Right ventricle myocardium inferior (tissue), 1 donor: ENCODE measurements around the gene JAGN1. TPM values are rescaled to one million over a fixed set of nuclear protein-coding genes. Genes with fewer than 3 reads are reported as not detected.
"Not testable (repeated sequence)": the region's sequence is repeated elsewhere in the genome, so short reads cannot be mapped to it uniquely, and the experiment has no call there.

Source experiments
- ATAC-seq: fragments of 200-7000 bp; cut with Tn5 transposase; one replicate; pipeline ENCODE4 v1.9.1; 2020; ENCODE audit warnings: mild to moderate bottlenecking, moderate library complexity
- DNase-seq: peaks from one replicate; pipeline ENCODE4 v3.0.0; 2021; ENCODE audit errors: missing footprints
- intact Hi-C: fragments of 100-400 bp; cut with DNase I; formaldehyde crosslinking; loops from one replicate; pipeline ENCODE4 v1.11.0; 2022
- total RNA-seq: library from RNA; stranded (reverse); fragmentation: NEBNext Ultra II Directional; extraction: Animal tissue kit (Norgen Biotek cat#: 25700); gene quantifications from one replicate; pipeline ENCODE4 v1.2.1, GENCODE V29; 2021
- donor health status: DM: no; HTN: yes; CAD: no; lungs with severe emphysema.

JAGN1 gene
- total RNA-seq, 1 donor from 2014 or later, result 19.1 TPM

GRCh38 chr3:9934993-9935392, 44.6 kb downstream of the JAGN1 start:
- intact Hi-C loops, result loop anchor here (5.0 kb wide), 1 partner anchor 292 kb away; no protein-coding TSS in a partner anchor
- no peak for ATAC-seq
- no peak for DNase-seq

- DNase-seq, result no peak
- intact Hi-C loops, result no loop called here
- no peak for ATAC-seq
Observed at GRCh38 chr3:9935966-9936510, 45.6 kb downstream of the JAGN1 start.

GRCh38 chr3:9937486-9938238, 47.3 kb downstream of the JAGN1 start:
- DNase-seq (no peak), ATAC-seq (no peak)
- intact Hi-C loops, result no loop called here

GRCh38 chr3:9938966-9939365, 48.6 kb downstream of the JAGN1 start:
- intact Hi-C loops, result no loop called here
- no peak for ATAC-seq

GRCh38 chr3:9939906-9940305, 49.5 kb downstream of the JAGN1 start:
- intact Hi-C loops, DNase-seq, ATAC-seq: not testable (repeated sequence)

More at GRCh38 chr3:9938966-9939365, 48.6 kb downstream of the JAGN1 start:
- DNase-seq, result no peak

- no peak for DNase-seq
- intact Hi-C loops, result no loop called here
Observed at GRCh38 chr3:9940746-9941145, 50.3 kb downstream of the JAGN1 start.

GRCh38 chr3:9942164-9942563, 51.8 kb downstream of the JAGN1 start:
- intact Hi-C loops, result no loop called here
- ATAC-seq (no peak), DNase-seq (no peak)

More at GRCh38 chr3:9940746-9941145, 50.3 kb downstream of the JAGN1 start:
- no peak for ATAC-seq

GRCh38 chr3:9942934-9943690, 52.7 kb downstream of the JAGN1 start:
- ATAC-seq, result no peak
- intact Hi-C loops, result no loop called here

More at GRCh38 chr3:9942934-9943690, 52.7 kb downstream of the JAGN1 start:
- no peak for DNase-seq

Other genes with a start within 250 kb of the JAGN1 start
- gene MTMR14, start 241.1 kb upstream of the JAGN1 start, total RNA-seq, result 43.9 TPM
- gene CPNE9, start 186.8 kb upstream of the JAGN1 start, total RNA-seq, result not detected
- gene BRPF1, start 158.9 kb upstream of the JAGN1 start, total RNA-seq, result 10.9 TPM
- 10.5 TPM for gene OGG1, start 140.7 kb upstream of the JAGN1 start, total RNA-seq
- 18.4 TPM for gene CAMK1, start 120.7 kb upstream of the JAGN1 start, total RNA-seq
- gene TADA3, start 98.1 kb upstream of the JAGN1 start, total RNA-seq, result 48.4 TPM
- gene ARPC4, start 97.5 kb upstream of the JAGN1 start, total RNA-seq, result 70.8 TPM
- gene TTLL3, start 80.3 kb upstream of the JAGN1 start, total RNA-seq, result 10.6 TPM
- 40.7 TPM for gene RPUSD3, start 46.6 kb upstream of the JAGN1 start, total RNA-seq
- gene CIDEC, start 10.4 kb upstream of the JAGN1 start, total RNA-seq, result 6.7 TPM
- 0.78 TPM for gene IL17RE, start 12.2 kb downstream of the JAGN1 start, total RNA-seq
- gene IL17RC, start 26.5 kb downstream of the JAGN1 start, total RNA-seq, result 33.7 TPM
- 67.5 TPM for gene CRELD1, start 43.2 kb downstream of the JAGN1 start, total RNA-seq
- gene PRRT3, start 61.8 kb downstream of the JAGN1 start, total RNA-seq, result 0.57 TPM
- 108 TPM for gene EMC3, start 96.2 kb downstream of the JAGN1 start, total RNA-seq
- 1.0 TPM for gene FANCD2, start 135.8 kb downstream of the JAGN1 start, total RNA-seq
- gene FANCD2OS, start 217.6 kb downstream of the JAGN1 start, total RNA-seq, result not detected
- 98.2 TPM for gene BRK1, start 225.1 kb downstream of the JAGN1 start, total RNA-seq